HG02759 (cell line): Measurements from ENCODE around the gene ENPP3.
"Not testable (repeated sequence)": the region's sequence is repeated elsewhere in the genome, so short reads cannot be mapped to it uniquely, and the experiment has no call there.

Source experiments
- ATAC-seq: cut with Tn5 transposase; IDR thresholded peaks from one replicate; pipeline ENCODE4 v1.9.1; 2021; ENCODE audit warnings: mild to moderate bottlenecking, moderate library complexity; ENCODE audit not compliant: unreplicated experiment

Gene ENPP3

DNA sequence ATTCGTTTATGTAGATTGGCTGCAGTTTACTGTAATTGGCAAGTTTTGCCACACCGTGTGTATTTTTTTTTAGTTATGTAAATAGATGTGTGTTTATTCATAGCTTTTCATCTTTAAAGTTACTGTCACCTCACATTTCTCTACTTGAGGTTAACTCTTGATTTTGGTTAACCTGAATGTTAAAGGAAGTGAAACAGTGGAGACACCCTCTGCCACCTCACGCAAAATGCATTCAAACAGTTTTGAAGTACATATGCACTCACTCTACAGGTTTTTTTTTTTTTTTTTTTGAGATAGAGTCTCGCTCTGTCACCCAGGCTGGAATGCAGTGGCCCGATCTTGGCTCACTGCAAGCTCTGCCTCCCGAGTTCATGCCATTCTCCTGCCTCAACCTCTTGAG lies 46.4 kb downstream of the ENPP3 start:
- peak; percentile 66 for ATAC-seq

GRCh38 chr6:131685266-131685780 lies 48.2 kb downstream of the ENPP3 start:
- ATAC-seq, result peak; percentile 62

DNA sequence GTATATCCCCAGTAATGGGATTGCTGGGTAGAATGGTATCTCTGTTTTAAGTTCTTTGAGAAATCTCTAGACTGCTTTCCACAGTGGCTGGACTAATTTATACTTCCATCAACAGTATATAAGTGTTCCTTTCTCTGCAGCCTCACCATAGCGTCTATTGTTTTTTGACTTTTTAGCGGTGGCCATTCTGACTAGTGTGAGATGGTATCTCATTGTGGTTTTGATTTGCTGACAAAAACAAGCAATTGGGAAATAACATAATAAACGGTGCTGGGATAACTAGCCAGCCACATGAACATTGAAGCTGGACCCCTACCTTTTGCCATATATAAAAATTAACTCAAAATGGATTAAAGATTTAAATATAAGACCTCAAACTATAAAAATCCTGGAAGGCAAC lies 49.9 kb downstream of the ENPP3 start:
- no peak for ATAC-seq

- peak; percentile 79 for ATAC-seq
These were observed 51.2 kb downstream of the ENPP3 start for GRCh38 chr6:131688286-131688685.

GRCh38 chr6:131692031-131692430 lies 54.9 kb downstream of the ENPP3 start:
- ATAC-seq, result no peak

DNA sequence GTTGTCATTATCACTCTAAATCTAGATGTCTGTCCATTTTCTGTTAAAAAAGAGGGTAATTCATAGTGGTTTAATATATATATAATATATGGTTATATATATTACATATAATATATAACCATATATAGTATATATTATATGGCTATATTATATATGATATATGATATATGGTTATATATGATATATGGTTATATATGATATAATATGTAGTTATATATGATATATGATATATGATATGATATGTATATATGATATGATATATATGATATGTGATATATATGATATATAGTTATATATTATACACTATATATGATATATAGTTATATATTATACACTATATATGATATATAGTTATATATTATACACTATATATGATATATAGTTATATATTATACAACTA lies 55.5 kb downstream of the ENPP3 start:
- no peak for ATAC-seq

GRCh38 chr6:131693384-131693783 lies 56.3 kb downstream of the ENPP3 start:
- no peak for ATAC-seq

GRCh38 chr6:131694832-131695426 lies 57.8 kb downstream of the ENPP3 start:
- ATAC-seq, result peak; percentile 95

DNA sequence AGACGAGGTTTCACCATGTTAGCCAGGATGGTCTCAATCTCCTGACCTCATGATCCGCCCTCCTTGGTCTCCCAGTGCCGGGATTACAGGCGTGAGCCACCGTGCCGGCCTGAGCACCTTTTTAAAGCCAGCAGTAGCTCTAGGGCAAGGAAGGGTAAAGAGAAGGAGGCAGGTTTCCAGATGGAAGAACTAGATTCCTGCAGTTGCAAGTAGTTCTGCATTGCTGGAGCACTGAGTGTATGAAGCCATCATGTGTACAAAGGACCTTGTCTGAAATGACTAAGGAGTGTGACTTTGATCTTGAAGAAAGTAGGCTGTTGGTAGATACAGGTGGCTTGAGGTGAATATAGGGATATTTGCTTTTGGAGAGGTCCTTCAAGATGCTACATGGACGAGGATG lies 59.9 kb downstream of the ENPP3 start:
- no peak for ATAC-seq

GRCh38 chr6:131700851-131701250 lies 63.7 kb downstream of the ENPP3 start:
- ATAC-seq, result not testable (repeated sequence)

GRCh38 chr6:131703905-131704304 lies 66.8 kb downstream of the ENPP3 start:
- not testable (repeated sequence) for ATAC-seq

- not testable (repeated sequence) for ATAC-seq
These were observed 73.8 kb downstream of the ENPP3 start, which contains the start of gene CTAGE9 for GRCh38 chr6:131710917-131711316. Gene CTAGE9, minus strand, starts transcription at chr6:131711017. Its CDS starts 0 bp downstream, at chr6:131711017.

GRCh38 chr6:131715567-131715966 lies 78.5 kb downstream of the ENPP3 start:
- ATAC-seq, result peak; percentile 43

DNA sequence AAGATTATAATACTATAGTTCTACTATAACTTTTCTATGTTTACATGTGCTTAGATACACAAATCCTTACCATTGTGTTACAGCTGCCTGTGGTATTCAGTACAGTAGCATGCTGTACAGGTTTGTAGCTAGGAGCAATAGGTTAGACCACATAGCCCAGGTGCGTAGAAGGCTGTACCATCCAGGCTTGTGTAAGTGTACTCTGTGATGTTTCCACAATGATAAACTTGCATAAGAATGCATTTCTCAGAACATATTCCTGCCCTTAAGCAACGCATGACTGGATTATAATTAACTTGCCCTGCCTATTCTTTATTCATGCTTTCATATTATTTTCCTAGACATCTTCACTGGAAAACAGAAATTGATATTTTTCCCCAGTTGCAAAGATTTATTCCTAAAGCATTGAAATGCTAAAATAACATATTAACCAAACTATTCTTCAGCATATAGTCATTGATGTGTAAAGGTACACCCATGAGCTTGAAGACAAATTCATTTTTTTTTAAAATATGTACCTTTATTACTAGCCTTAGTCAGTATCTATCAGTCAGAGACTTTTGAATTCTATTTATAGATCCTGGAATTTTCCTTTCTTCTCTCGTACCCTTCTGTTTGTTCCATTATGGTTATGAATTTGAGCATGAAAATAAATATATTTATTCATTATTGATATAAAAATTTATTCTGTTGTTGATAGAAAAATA lies 80.9 kb downstream of the ENPP3 start:
- ATAC-seq, result no peak

DNA sequence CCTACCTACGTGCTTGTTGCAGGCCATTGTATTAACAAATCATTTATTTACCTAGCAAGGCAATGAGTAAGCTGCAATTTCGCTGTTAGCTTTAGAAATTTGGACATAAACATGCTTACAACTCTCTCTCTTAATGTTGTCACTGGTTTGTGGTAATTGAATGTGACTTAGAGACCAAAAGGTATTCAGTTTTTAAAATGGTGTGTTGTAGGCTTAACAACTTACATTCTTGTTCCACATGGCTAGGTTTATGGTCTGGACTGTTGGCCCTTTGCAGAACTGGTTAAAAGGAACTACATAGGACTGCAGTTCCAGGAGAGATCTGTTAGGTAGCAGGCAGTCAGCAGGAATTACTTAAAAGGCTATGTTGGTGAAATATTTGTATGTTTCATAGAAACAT lies 84.1 kb downstream of the ENPP3 start:
- ATAC-seq, result no peak

GRCh38 chr6:131724114-131724513 lies 87.0 kb downstream of the ENPP3 start:
- no peak for ATAC-seq

DNA sequence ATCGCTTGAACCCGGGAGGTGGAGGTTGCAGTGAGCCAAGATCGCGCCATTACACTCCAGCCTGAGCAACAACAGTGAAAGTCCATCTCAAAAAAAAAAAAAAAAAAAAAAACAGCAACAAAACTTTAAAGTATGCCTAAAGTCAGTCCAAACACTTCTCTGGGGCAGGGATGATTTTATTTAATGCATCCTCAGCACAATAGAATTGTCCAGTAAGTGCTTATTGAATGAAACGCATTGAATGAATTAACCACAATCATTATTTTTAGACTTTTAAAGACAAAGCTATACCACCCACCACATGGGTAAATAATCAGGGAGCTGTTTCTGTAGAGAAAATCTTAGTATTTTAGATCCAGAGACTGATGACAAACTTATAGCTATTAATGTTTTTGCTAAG lies 90.4 kb downstream of the ENPP3 start:
- ATAC-seq, result no peak

DNA sequence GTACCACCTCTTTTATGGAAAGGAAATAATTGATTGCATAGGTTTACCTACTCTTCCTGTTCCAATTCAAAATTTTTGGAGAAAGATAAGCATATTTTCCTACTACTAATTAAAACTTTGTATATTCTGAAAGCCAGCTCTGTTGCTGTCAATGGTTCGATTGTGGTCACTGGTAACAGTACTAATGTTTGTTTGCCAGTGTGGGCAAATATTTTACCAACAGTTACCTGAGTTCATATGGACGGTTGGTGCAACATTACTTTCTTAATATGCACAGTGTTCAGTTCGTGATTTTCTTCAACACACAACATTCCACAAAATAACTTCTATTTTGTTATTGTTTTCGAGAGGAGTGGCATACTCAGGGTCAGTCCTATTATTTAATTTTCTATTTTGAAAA lies 90.8 kb downstream of the ENPP3 start:
- ATAC-seq, result no peak

DNA sequence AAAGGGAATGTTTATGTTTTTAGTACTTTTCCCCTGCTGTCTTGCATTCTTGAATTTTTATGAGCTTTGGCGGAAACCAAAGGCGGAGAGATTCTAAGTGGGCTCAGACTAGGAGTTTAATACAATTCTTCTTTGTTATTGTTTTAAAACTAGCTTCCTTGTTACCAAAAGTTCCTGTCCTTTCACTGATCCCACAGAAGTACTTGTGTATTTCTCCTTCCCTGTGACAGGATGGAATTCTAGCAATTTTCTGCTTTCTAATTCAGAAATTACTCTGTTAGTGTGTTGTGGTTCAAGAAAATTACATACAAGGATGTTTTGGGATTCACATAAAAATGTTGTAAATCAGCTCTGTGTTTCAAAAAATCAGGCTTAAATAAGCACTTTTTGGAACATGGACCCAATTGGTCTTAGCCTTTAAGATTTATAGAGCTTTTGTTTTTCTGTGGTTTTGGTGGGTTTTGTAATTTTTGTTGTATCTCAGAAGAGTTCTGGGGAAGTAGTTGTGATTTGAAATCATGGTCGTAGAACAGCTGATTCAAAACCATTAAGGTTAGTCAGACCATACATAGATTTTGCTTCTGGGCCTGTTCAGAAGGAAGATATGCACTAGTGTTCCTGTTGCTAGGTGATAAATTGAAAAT lies 91.3 kb downstream of the ENPP3 start:
- no peak for ATAC-seq

- ATAC-seq, result no peak
These were observed 92.4 kb downstream of the ENPP3 start for GRCh38 chr6:131729550-131729949.

- ATAC-seq, result no peak
These were observed 93.2 kb downstream of the ENPP3 start for GRCh38 chr6:131730264-131730663.

DNA sequence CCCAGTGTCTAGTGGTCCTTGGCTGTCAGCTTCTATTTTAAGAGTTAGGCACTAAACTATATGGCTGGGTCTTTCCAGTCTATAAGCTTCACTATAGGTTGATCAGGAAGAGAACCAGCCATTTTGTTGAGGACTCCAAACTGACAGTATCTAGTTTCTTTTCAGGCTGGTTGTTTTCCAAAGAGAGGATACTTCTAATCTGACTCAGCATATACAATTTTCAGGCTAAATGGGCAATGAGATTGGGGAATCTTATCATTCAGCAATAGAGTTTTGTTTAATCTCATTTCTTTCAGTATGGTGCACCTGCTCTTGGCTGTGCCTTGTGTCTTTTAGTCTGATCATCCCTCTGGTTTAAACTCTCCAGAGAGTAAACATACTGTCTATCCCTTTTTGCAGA lies 94.1 kb downstream of the ENPP3 start:
- ATAC-seq, result no peak
